GM23338 (cell line): ENCODE results near the gene TMEM45A. TPM values are rescaled to one million over a fixed set of nuclear protein-coding genes. Genes with fewer than 3 reads are reported as not detected.

Source experiments
- ATAC-seq: fragments of 200-7000 bp; cut with Tn5 transposase; 3 replicates; pipeline ENCODE4 v1.9.1; 2020
- DNase-seq: peaks from one replicate; pipeline ENCODE4 v3.0.0-alpha.2; 2015; ENCODE audit warnings: low spot score
- H2AFZ ChIP-seq: fragments of 200-600 bp; sonication (generic); 2 replicates; pipeline ENCODE4 v1.8.0; 2016; ENCODE audit warnings: antibody characterized with exemption, mild to moderate bottlenecking, moderate library complexity
- H3F3A ChIP-seq: fragments of 200-600 bp; sonication (generic); replicated peaks from 2 replicates; pipeline ENCODE4 v1.8.0; 2017; ENCODE audit warnings: antibody characterized with exemption, mixed run types, low read depth
- H3K27ac ChIP-seq: fragments of 200-600 bp; sonication (generic); 2 replicates; pipeline ENCODE4 v1.6.1; 2016; ENCODE audit warnings: low read depth
- H3K27me3 ChIP-seq: fragments of 200-600 bp; sonication (generic); 2 replicates; pipeline ENCODE4 v1.8.0; 2016; ENCODE audit warnings: mild to moderate bottlenecking, mixed run types, moderate library complexity; ENCODE audit not compliant: insufficient read depth
- H3K36me3 ChIP-seq: fragments of 200-600 bp; sonication (generic); 2 replicates; pipeline ENCODE4 v1.8.0; 2016; ENCODE audit warnings: mild to moderate bottlenecking; ENCODE audit not compliant: insufficient read depth
- H3K4me1 ChIP-seq: fragments of 200-600 bp; sonication (generic); 2 replicates; pipeline ENCODE4 v1.8.0; 2016; ENCODE audit warnings: mild to moderate bottlenecking, moderate library complexity; ENCODE audit not compliant: insufficient read depth
- H3K4me2 ChIP-seq: fragments of 200-600 bp; sonication (generic); 2 replicates; pipeline ENCODE4 v1.7.1; 2017; ENCODE audit warnings: mixed run types
- H3K4me3 ChIP-seq: fragments of 200-600 bp; sonication (generic); 2 replicates; pipeline ENCODE4 v1.6.1; 2016; ENCODE audit warnings: mixed run types
- H3K79me2 ChIP-seq: fragments of 200-600 bp; sonication (generic); replicated peaks from 2 replicates; pipeline ENCODE4 v1.8.0; 2017; ENCODE audit warnings: mild to moderate bottlenecking; ENCODE audit not compliant: insufficient read depth
- H3K9me2 ChIP-seq: fragments of 200-600 bp; sonication (generic); 2 replicates; pipeline ENCODE4 v1.8.0; 2017; ENCODE audit not compliant: insufficient read depth
- H4K20me1 ChIP-seq: fragments of 200-600 bp; sonication (generic); replicated peaks from 2 replicates; pipeline ENCODE4 v1.8.0; 2017; ENCODE audit warnings: mild to moderate bottlenecking; ENCODE audit not compliant: insufficient read depth
- H3K27ac Mint-ChIP-seq: 2 replicates; pipeline ENCODE4 v1.8.0; 2020; ENCODE audit warnings: inconsistent platforms, mild to moderate bottlenecking, moderate library complexity, mixed read lengths
- H3K27me3 Mint-ChIP-seq: 3 replicates; pipeline ENCODE4 v1.8.0; 2022; ENCODE audit warnings: low read depth, mild to moderate bottlenecking, moderate library complexity, mixed read lengths, inconsistent platforms; ENCODE audit not compliant: insufficient read depth, poor library complexity
- H3K36me3 Mint-ChIP-seq: 3 replicates; pipeline ENCODE4 v1.8.0; 2021; ENCODE audit warnings: low read depth, mild to moderate bottlenecking, inconsistent platforms, moderate library complexity, mixed read lengths
- H3K4me1 Mint-ChIP-seq: 3 replicates; pipeline ENCODE4 v1.8.0; 2020; ENCODE audit warnings: mild to moderate bottlenecking, inconsistent platforms, mixed read lengths
- H3K4me3 Mint-ChIP-seq: 3 replicates; pipeline ENCODE4 v1.8.0; 2021; ENCODE audit warnings: moderate library complexity, mild to moderate bottlenecking, inconsistent platforms, mixed read lengths
- H3K9me3 Mint-ChIP-seq: 3 replicates; pipeline ENCODE4 v1.8.0; 2020; ENCODE audit warnings: moderate library complexity, mild to moderate bottlenecking, inconsistent platforms, mixed read lengths
- CREB1 ChIP-seq: fragments of 250-450 bp; sonication (Bioruptor Pico); IDR thresholded peaks from 2 replicates; pipeline ENCODE4 v1.5.0; 2020; ENCODE audit warnings: low read depth, mild to moderate bottlenecking, moderate library complexity
- EZH2 ChIP-seq: fragments of 200-600 bp; sonication (generic); IDR thresholded peaks from one replicate; pipeline ENCODE4 v1.8.0; 2017; ENCODE audit warnings: antibody characterized with exemption, mild to moderate bottlenecking, low read depth; ENCODE audit not compliant: unreplicated experiment
- EZH2phosphoT487 ChIP-seq: fragments of 200-600 bp; sonication (generic); IDR thresholded peaks from one replicate; pipeline ENCODE4 v1.8.1; 2018; ENCODE audit warnings: antibody characterized with exemption; ENCODE audit not compliant: unreplicated experiment
- JUNB ChIP-seq: IDR thresholded peaks from one replicate; pipeline ENCODE4 v1.6.1; 2016; ENCODE audit warnings: antibody characterized with exemption; ENCODE audit not compliant: unreplicated experiment
- NANOG ChIP-seq: IDR thresholded peaks from 2 replicates; pipeline ENCODE4 v1.6.1; 2016; ENCODE audit warnings: antibody characterized with exemption, borderline replicate concordance
- POLR2AphosphoS5 ChIP-seq: IDR thresholded peaks from 2 replicates; pipeline ENCODE4 v1.6.1; 2016; ENCODE audit warnings: antibody characterized with exemption, low read depth
- REST ChIP-seq: IDR thresholded peaks from one replicate; pipeline ENCODE4 v1.6.1; 2018; ENCODE audit warnings: antibody characterized with exemption; ENCODE audit not compliant: unreplicated experiment
- STAT1 ChIP-seq: IDR thresholded peaks from one replicate; pipeline ENCODE4 v1.6.1; 2016; ENCODE audit warnings: antibody characterized with exemption; ENCODE audit not compliant: unreplicated experiment
- ZNF114 ChIP-seq: fragments of 250-450 bp; sonication (Bioruptor Pico); IDR thresholded peaks from 2 replicates; pipeline ENCODE4 v1.5.0; 2020; ENCODE audit warnings: mild to moderate bottlenecking, moderate library complexity
- ZNF331 ChIP-seq: fragments of 250-450 bp; sonication (Bioruptor Pico); IDR thresholded peaks from 2 replicates; pipeline ENCODE4 v1.5.0; 2020; ENCODE audit warnings: low read depth, mild to moderate bottlenecking, moderate library complexity
- polyA plus RNA-seq: library from polyadenylated mRNA; unstranded; fragments of >200 nt; fragmentation: Nextera tagmentation; extraction: Ambion mirVana; gene quantifications from 2 replicates; pipeline ENCODE4 v1.2.1, GENCODE V29; 2016
- total RNA-seq: library from RNA; depleted of rRNA; stranded (reverse); fragments of >200 nt; shearing (Covaris generic); gene quantifications from 2 replicates; pipeline ENCODE4 v1.2.3, GENCODE V29; 2014
- TF ChIP-seq, protein P1 (sequence below): fragments of 250-450 bp; sonication (Bioruptor Pico); IDR thresholded peaks from 2 replicates; pipeline ENCODE4 v1.5.0; 2020; ENCODE audit warnings: mild to moderate bottlenecking, moderate library complexity
- TF ChIP-seq, protein P2 (sequence below), 2 experiments: fragments of 200-600 bp in 1 of 2; sonication (generic) in 1 of 2; conservative IDR thresholded peaks; 2 replicates each; pipeline versions ENCODE4 v1.5.1 to v1.6.1; 2016 to 2017; ENCODE audit warnings: antibody characterized with exemption in 2 of 2, low read depth in 2 of 2, mild to moderate bottlenecking in 2 of 2, moderate library complexity in 1 of 2
- TF ChIP-seq, protein P3 (sequence below): IDR thresholded peaks from 2 replicates; pipeline ENCODE4 v1.6.1; 2016; ENCODE audit warnings: antibody characterized with exemption

Gene TMEM45A
- total and polyA plus RNA-seq, 2 experiments from 2014 or later = 6.5 to 12.7 TPM

DNA sequence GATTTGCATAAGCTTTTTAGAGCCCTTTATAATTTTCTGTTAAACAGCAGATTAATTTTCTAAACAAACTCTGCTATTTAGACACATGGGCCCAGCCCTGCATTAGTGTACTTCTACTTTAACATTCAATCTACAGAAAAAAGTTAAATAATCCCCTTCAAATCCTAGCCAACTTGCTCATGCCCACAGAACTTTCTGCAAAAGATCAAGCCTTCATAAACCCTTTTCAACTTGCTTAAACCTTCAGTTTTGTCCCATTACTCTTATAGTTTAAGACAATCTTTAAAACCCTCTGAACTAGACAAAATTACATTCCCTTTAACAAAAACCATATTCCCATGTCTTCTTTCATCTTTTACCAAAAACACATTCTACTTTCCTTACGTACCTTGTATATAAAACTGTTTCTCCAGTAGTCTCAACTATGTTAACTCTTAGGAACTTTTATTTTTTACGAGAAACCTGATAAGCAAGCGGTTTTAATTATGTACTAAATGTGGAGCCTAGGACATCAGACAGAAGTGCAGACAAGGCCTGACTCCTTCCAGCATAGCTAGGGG lies 91.8 kb downstream of the TMEM45A start:
- no peak overlapping the region for H2AFZ ChIP-seq
- Mint-ChIP-seq H3K27me3 (peaks cover 2% of the 10 kb centered on the region), H3K4me3 (no peak overlapping the region), H3K36me3 (peaks cover 22% of the 10 kb centered on the region; the same call in 2 of the 3 replicates), H3K4me1 (no peaks in the 10 kb centered on the region), H3K27ac (no peak overlapping the region), H3K9me3 (peaks cover 27% of the 10 kb centered on the region)
- H3K36me3 ChIP-seq = peaks cover 8% of the 10 kb centered on the region; the same call in 1 of the 2 replicates
- H3K9me2 ChIP-seq = no peaks in the 10 kb centered on the region
- ATAC-seq = no peak
- TF ChIP-seq EZH2 (no peak), CREB1 (CRISPR knock-in tag) (no peak), ZNF114 (no peak), ZNF331 (no peak), REST (no peak), EZH2phosphoT487 (no peak), POLR2AphosphoS5 (no peak), NANOG (no peak), JUNB (no peak), STAT1 (no peak)
- TF ChIP-seq, protein P1, sequence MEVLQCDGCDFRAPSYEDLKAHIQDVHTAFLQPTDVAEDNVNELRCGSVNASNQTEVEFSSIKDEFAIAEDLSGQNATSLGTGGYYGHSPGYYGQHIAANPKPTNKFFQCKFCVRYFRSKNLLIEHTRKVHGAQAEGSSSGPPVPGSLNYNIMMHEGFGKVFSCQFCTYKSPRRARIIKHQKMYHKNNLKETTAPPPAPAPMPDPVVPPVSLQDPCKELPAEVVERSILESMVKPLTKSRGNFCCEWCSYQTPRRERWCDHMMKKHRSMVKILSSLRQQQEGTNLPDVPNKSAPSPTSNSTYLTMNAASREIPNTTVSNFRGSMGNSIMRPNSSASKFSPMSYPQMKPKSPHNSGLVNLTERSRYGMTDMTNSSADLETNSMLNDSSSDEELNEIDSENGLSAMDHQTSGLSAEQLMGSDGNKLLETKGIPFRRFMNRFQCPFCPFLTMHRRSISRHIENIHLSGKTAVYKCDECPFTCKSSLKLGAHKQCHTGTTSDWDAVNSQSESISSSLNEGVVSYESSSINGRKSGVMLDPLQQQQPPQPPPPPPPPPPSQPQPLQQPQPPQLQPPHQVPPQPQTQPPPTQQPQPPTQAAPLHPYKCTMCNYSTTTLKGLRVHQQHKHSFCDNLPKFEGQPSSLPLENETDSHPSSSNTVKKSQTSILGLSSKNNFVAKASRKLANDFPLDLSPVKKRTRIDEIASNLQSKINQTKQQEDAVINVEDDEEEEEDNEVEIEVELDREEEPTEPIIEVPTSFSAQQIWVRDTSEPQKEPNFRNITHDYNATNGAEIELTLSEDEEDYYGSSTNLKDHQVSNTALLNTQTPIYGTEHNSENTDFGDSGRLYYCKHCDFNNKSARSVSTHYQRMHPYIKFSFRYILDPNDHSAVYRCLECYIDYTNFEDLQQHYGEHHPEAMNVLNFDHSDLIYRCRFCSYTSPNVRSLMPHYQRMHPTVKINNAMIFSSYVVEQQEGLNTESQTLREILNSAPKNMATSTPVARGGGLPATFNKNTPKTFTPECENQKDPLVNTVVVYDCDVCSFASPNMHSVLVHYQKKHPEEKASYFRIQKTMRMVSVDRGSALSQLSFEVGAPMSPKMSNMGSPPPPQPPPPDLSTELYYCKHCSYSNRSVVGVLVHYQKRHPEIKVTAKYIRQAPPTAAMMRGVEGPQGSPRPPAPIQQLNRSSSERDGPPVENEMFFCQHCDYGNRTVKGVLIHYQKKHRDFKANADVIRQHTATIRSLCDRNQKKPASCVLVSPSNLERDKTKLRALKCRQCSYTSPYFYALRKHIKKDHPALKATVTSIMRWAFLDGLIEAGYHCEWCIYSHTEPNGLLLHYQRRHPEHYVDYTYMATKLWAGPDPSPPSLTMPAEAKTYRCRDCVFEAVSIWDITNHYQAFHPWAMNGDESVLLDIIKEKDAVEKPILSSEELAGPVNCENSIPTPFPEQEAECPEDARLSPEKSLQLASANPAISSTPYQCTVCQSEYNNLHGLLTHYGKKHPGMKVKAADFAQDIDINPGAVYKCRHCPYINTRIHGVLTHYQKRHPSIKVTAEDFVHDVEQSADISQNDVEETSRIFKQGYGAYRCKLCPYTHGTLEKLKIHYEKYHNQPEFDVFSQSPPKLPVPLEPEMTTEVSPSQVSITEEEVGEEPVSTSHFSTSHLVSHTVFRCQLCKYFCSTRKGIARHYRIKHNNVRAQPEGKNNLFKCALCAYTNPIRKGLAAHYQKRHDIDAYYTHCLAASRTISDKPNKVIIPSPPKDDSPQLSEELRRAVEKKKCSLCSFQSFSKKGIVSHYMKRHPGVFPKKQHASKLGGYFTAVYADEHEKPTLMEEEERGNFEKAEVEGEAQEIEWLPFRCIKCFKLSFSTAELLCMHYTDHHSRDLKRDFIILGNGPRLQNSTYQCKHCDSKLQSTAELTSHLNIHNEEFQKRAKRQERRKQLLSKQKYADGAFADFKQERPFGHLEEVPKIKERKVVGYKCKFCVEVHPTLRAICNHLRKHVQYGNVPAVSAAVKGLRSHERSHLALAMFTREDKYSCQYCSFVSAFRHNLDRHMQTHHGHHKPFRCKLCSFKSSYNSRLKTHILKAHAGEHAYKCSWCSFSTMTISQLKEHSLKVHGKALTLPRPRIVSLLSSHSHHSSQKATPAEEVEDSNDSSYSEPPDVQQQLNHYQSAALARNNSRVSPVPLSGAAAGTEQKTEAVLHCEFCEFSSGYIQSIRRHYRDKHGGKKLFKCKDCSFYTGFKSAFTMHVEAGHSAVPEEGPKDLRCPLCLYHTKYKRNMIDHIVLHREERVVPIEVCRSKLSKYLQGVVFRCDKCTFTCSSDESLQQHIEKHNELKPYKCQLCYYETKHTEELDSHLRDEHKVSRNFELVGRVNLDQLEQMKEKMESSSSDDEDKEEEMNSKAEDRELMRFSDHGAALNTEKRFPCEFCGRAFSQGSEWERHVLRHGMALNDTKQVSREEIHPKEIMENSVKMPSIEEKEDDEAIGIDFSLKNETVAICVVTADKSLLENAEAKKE (CRISPR knock-in tag) = no peak
- TF ChIP-seq, protein P2, sequence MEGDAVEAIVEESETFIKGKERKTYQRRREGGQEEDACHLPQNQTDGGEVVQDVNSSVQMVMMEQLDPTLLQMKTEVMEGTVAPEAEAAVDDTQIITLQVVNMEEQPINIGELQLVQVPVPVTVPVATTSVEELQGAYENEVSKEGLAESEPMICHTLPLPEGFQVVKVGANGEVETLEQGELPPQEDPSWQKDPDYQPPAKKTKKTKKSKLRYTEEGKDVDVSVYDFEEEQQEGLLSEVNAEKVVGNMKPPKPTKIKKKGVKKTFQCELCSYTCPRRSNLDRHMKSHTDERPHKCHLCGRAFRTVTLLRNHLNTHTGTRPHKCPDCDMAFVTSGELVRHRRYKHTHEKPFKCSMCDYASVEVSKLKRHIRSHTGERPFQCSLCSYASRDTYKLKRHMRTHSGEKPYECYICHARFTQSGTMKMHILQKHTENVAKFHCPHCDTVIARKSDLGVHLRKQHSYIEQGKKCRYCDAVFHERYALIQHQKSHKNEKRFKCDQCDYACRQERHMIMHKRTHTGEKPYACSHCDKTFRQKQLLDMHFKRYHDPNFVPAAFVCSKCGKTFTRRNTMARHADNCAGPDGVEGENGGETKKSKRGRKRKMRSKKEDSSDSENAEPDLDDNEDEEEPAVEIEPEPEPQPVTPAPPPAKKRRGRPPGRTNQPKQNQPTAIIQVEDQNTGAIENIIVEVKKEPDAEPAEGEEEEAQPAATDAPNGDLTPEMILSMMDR (conservative IDR thresholded peaks at IDR 0.05; ENCODE audit: low read depth in 2 of 2) = no peak
- TF ChIP-seq, protein P3, sequence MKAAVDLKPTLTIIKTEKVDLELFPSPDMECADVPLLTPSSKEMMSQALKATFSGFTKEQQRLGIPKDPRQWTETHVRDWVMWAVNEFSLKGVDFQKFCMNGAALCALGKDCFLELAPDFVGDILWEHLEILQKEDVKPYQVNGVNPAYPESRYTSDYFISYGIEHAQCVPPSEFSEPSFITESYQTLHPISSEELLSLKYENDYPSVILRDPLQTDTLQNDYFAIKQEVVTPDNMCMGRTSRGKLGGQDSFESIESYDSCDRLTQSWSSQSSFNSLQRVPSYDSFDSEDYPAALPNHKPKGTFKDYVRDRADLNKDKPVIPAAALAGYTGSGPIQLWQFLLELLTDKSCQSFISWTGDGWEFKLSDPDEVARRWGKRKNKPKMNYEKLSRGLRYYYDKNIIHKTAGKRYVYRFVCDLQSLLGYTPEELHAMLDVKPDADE = no peak
- H3K4me3 ChIP-seq = no peak overlapping the region
- no peaks in the 10 kb centered on the region for H3F3A ChIP-seq
- H3K27ac ChIP-seq = no peak overlapping the region
- H3K27me3 ChIP-seq = no peaks in the 10 kb centered on the region
- no peak overlapping the region for H3K4me2 ChIP-seq
- no peaks in the 10 kb centered on the region for H3K4me1 ChIP-seq
- no peaks in the 10 kb centered on the region for H3K79me2 ChIP-seq
- DNase-seq = no peak
- no peaks in the 10 kb centered on the region for H4K20me1 ChIP-seq
